Mucosa of descending colon (tissue), 3 donors: ENCODE data around the gene UTP11. TPM values are rescaled to one million over a fixed set of nuclear protein-coding genes. Genes with fewer than 3 reads are reported as not detected.

Experiments used
- ATAC-seq: fragments of 200-7000 bp; cut with Tn5 transposase; one replicate; pipeline ENCODE4 v1.9.1; 2020; ENCODE audit warnings: mild to moderate bottlenecking, moderate library complexity
- DNase-seq, 3 donors: peaks; one replicate each; pipeline ENCODE4 v3.0.0-alpha.2; 2020
- H3K36me3 ChIP-seq: fragments of 200-600 bp; one replicate; pipeline ENCODE4 v1.8.0; 2021; ENCODE audit warnings: low read depth, mild to moderate bottlenecking
- H3K4me1 ChIP-seq: fragments of 200-600 bp; one replicate; pipeline ENCODE4 v1.8.0; 2021; ENCODE audit warnings: low read depth, mild to moderate bottlenecking
- H3K4me3 ChIP-seq: fragments of 200-600 bp; one replicate; pipeline ENCODE4 v1.8.0; 2021; ENCODE audit warnings: mild to moderate bottlenecking
- H3K9me3 ChIP-seq: fragments of 200-600 bp; one replicate; pipeline ENCODE4 v1.8.0; 2021; ENCODE audit warnings: mild to moderate bottlenecking
- CTCF ChIP-seq: fragments of 200-600 bp; IDR thresholded peaks from one replicate; pipeline ENCODE4 v1.8.0; 2022; ENCODE audit warnings: antibody characterized with exemption, mild to moderate bottlenecking
- intact Hi-C, 2 donors: fragments of 100-400 bp; cut with DNase I in 1 of 2; cut with micrococcal nuclease in 1 of 2; formaldehyde crosslinking; loops; one replicate each; pipeline versions ENCODE4 v1.11.0 to v1.11.1; 2022; cut with DNase I, micrococcal nuclease
- total RNA-seq, 3 donors: library from RNA; stranded (reverse); fragmentation: NEBNext Ultra II Directional in 2 of 3; extraction: Animal tissue kit (Norgen Biotek cat#: 25700) in 2 of 3; gene quantifications; one replicate each; pipeline versions ENCODE4 v1.2.1 to v1.2.4, GENCODE V29; 2021 to 2023
- donor health status: DM: no; HTN: no; CAD: no; lungs with moderate emphysema.
- donor health status: DM: no; HTN: no; CAD: no.
- donor health status: DM: no; HTN: yes; CAD: no.

UTP11 gene
- total RNA-seq, 3 donors from 2014 or later = 13.7 to 35.7 (median 15.3) TPM

DNA sequence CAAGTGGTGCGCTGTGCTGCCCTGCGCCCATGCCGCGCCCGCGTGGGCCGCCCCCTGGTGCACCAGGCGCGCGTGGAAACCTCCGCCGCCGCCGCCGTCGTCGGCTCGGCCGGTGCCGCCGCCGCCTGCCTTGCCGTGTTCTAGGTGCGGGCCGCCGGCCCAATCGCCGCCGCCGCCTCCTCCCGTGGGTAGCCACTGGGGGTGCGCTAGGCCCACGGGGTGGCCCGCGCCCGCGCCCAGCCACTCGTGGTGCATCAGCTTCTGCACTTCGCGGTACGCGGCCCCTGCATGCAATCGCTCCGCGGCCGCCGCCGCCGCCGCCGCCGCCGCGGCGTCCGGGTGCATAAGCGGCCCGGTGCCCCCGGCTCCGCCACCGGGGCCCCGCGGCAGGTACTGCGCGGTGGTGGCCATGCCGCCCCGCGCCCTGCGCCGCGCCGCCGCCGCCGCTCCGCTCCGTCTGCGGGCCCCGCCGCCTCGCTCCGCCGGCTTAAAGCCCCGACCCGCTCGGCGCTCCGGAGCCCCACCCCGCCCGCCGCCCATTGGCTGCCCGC, 33.9 kb downstream of the UTP11 start, which contains the start of gene POU3F1:
POU3F1 (minus strand) TSS at position 461 of the 551 bp plus-strand sequence; CDS start at position 411, 50 bp downstream.
- DNase-seq (peak in 1 of 3 donors; percentile 52), ATAC-seq (no peak)
- TF ChIP-seq CTCF = no peak
- intact Hi-C loops = loop anchor here in 1 of 2 donors (10.0 kb wide), 1 partner anchor 788 kb away; no protein-coding TSS in a partner anchor
- H3K36me3 ChIP-seq = no peaks in the 10 kb centered on the region
- H3K9me3 ChIP-seq = no peaks in the 10 kb centered on the region
- H3K4me1 ChIP-seq = peaks cover 11% of the 10 kb centered on the region
- H3K4me3 ChIP-seq = no peak within 1 kb of the TSS

DNA sequence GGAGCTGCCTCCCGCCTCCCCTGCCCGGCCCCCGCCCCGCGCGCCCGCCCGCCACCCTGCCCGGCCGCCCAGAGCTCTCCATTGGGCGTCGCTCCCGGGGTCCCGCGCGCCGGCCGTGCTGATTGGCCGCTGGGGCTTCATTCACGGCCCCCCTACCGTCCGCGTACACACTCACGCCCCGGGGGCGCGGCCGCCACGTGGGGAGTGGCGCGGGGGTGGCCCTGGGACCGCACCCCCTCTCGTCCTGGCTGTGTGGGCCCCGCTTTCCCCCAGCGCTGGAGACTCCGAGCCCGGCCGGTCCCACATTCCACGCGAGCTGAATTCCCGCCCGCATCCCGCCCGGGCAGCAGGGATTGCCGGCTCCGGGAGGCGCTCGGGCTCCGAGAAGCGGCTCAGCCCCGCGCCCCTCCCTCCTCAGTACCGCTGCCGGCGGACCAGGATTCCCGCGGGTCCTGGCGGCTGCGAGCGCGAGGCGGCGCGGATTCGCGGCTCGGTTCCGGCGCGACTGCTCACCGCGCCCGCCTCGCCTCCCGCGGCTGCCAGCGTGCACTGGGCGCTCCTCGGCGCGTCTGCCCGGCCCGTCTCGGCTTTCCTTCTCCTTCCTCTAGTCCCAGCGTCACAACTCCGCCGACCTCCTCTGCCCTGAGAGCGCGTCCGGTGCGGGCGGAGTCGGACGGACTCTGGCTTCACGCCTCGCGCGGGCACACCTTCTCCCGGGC, 34.5 kb downstream of the UTP11 start:
- H3K4me3 ChIP-seq = no peak overlapping the region
- DNase-seq (peak; percentile 73 to 85 (median 80)), ATAC-seq (peak; percentile 91)
- H3K9me3 ChIP-seq = no peaks in the 10 kb centered on the region
- peaks cover 11% of the 10 kb centered on the region for H3K4me1 ChIP-seq
- intact Hi-C loops = loop anchor here in 1 of 2 donors (10.0 kb wide), 1 partner anchor 788 kb away; no protein-coding TSS in a partner anchor
- TF ChIP-seq CTCF = no peak
- no peaks in the 10 kb centered on the region for H3K36me3 ChIP-seq

GRCh38 chr1:38047603-38048141, 35.1 kb downstream of the UTP11 start:
- ATAC-seq = no peak
- intact Hi-C loops = loop anchor here in 1 of 2 donors (10.0 kb wide), 1 partner anchor 787 kb away; no protein-coding TSS in a partner anchor

GRCh38 chr1:38050397-38051078, 38.0 kb downstream of the UTP11 start:
- intact Hi-C loops = no loop called here
- H3K9me3 ChIP-seq = no peaks in the 10 kb centered on the region
- peaks cover 4% of the 10 kb centered on the region for H3K4me1 ChIP-seq
- no peak for TF ChIP-seq CTCF
- DNase-seq (no peak), ATAC-seq (no peak)
- no peaks in the 10 kb centered on the region for H3K36me3 ChIP-seq
- H3K4me3 ChIP-seq = no peak overlapping the region

More at GRCh38 chr1:38047603-38048141, 35.1 kb downstream of the UTP11 start:
- Histone ChIP-seq H3K4me1 (peaks cover 11% of the 10 kb centered on the region), H3K9me3 (no peaks in the 10 kb centered on the region), H3K4me3 (no peak overlapping the region), H3K36me3 (no peaks in the 10 kb centered on the region)
- TF ChIP-seq CTCF = no peak
- no peak for DNase-seq

GRCh38 chr1:38051079-38051543, 38.6 kb downstream of the UTP11 start:
- no peaks in the 10 kb centered on the region for H3K4me1 ChIP-seq
- H3K9me3 ChIP-seq = no peaks in the 10 kb centered on the region
- DNase-seq = no peak
- ATAC-seq = no peak
- H3K4me3 ChIP-seq = no peak overlapping the region
- intact Hi-C loops = no loop called here
- TF ChIP-seq CTCF = no peak
- H3K36me3 ChIP-seq = no peaks in the 10 kb centered on the region
